Measurements from ENCODE around the gene GNGT1. TPM values are rescaled to one million over a fixed set of nuclear protein-coding genes. Genes with fewer than 3 reads are reported as not detected.
A peak's percentile ranks its signal among the peaks of the same experiment; 100 is the strongest.
"Not testable (repeated sequence)": the region's sequence is repeated elsewhere in the genome, so short reads cannot be mapped to it uniquely, and the experiment has no call there.

Gene GNGT1
- total RNA-seq, 1 experiment from 2014 or later: 0.63 TPM

- TF ChIP-seq ZNF263 (CRISPR knock-in tag; IDR thresholded peaks at IDR 0.05; ENCODE audit: low read depth): no peak
- no peak for TF ChIP-seq IRF1 (CRISPR knock-in tag; IDR thresholded peaks at IDR 0.05)
Observed at GRCh38 chr7:93914581-93915066, 8.3 kb downstream of the GNGT1 start (continued).

- H3K36me3 Mint-ChIP-seq; POLR2A ChIA-PET; DNase-seq (ENCODE audit: low spot score); H3K27ac Mint-ChIP-seq; H3K4me3 Mint-ChIP-seq; H3K4me1 Mint-ChIP-seq; H3K27me3 Mint-ChIP-seq (ENCODE audit: low read depth); H3K9me3 Mint-ChIP-seq; ATAC-seq: not testable (repeated sequence)
- CTCF ChIA-PET: interaction anchor here (0.6 kb wide), 1 partner anchor 9 kb away, joined by 3 read pairs; no protein-coding TSS in a partner anchor
Observed at GRCh38 chr7:93915206-93915842, 9.0 kb downstream of the GNGT1 start.

- H3K27ac Mint-ChIP-seq; H3K4me1 Mint-ChIP-seq; DNase-seq (ENCODE audit: low spot score); POLR2A ChIA-PET; H3K9me3 Mint-ChIP-seq; H3K36me3 Mint-ChIP-seq; ATAC-seq; CTCF ChIA-PET; H3K27me3 Mint-ChIP-seq (ENCODE audit: low read depth); H3K4me3 Mint-ChIP-seq: not testable (repeated sequence)
Observed at GRCh38 chr7:93915888-93916287, 9.5 kb downstream of the GNGT1 start.

GRCh38 chr7:93916315-93916714 lies 9.9 kb downstream of the GNGT1 start:
- H3K9me3 Mint-ChIP-seq; CTCF ChIA-PET; ATAC-seq; H3K4me3 Mint-ChIP-seq; H3K27ac Mint-ChIP-seq; H3K36me3 Mint-ChIP-seq; POLR2A ChIA-PET; H3K27me3 Mint-ChIP-seq (ENCODE audit: low read depth); DNase-seq (ENCODE audit: low spot score): not testable (repeated sequence)
- peaks cover 12% of the 10 kb centered on the region for H3K4me1 Mint-ChIP-seq

- POLR2A ChIA-PET: no interaction called here
- H3K27ac Mint-ChIP-seq: no peak overlapping the region
Observed at GRCh38 chr7:93920496-93921182, 14.3 kb downstream of the GNGT1 start.

GRCh38 chr7:93921186-93921585 lies 14.8 kb downstream of the GNGT1 start:
- H3K4me3 Mint-ChIP-seq: peak overlapping the region; percentile 67
- no peaks in the 10 kb centered on the region for H3K36me3 Mint-ChIP-seq
- H3K4me1 Mint-ChIP-seq: peaks cover 23% of the 10 kb centered on the region
- DNase-seq (ENCODE audit: low spot score) (no peak), ATAC-seq (no peak)
- CTCF ChIA-PET: interaction anchor here (0.9 to 1.5 kb wide), 6 partner anchors 18 to 368 kb away, joined by 3 to 15 read pairs (median 4); no protein-coding TSS in a partner anchor
- POLR2A ChIA-PET: no interaction called here
- H3K27ac Mint-ChIP-seq: no peak overlapping the region
- H3K27me3 Mint-ChIP-seq (ENCODE audit: low read depth): no peaks in the 10 kb centered on the region
- H3K9me3 Mint-ChIP-seq: 0 out of 2 replicates have a peak, but pooled peaks cover 4% of the 10 kb centered on the region
- no peak for TF ChIP-seq AR (CRISPR knock-in tag; IDR thresholded peaks at IDR 0.05)
- TF ChIP-seq ZNF425 (CRISPR knock-in tag; conservative IDR thresholded peaks at IDR 0.05): no peak
- no peak for TF ChIP-seq ZNF232 (CRISPR knock-in tag; IDR thresholded peaks at IDR 0.05)
- no peak for TF ChIP-seq NR2C2 (CRISPR knock-in tag; IDR thresholded peaks at IDR 0.05)
- no peak for TF ChIP-seq TEAD1 (CRISPR knock-in tag; IDR thresholded peaks at IDR 0.05)
- no peak for TF ChIP-seq ZNF532 (CRISPR knock-in tag; IDR thresholded peaks at IDR 0.05; ENCODE audit: borderline replicate concordance)

More at GRCh38 chr7:93920496-93921182, 14.3 kb downstream of the GNGT1 start:
- H3K4me3 Mint-ChIP-seq: peak overlapping the region; percentile 67
- 0 out of 2 replicates have a peak, but pooled peaks cover 4% of the 10 kb centered on the region for H3K9me3 Mint-ChIP-seq
- H3K4me1 Mint-ChIP-seq: peaks cover 23% of the 10 kb centered on the region
- H3K36me3 Mint-ChIP-seq: no peaks in the 10 kb centered on the region
- ATAC-seq (no peak), DNase-seq (ENCODE audit: low spot score) (no peak)
- no peak for TF ChIP-seq ESRRA (CRISPR knock-in tag; IDR thresholded peaks at IDR 0.05; ENCODE audit: borderline replicate concordance)
- H3K27me3 Mint-ChIP-seq (ENCODE audit: low read depth): no peaks in the 10 kb centered on the region
- CTCF ChIA-PET: interaction anchor here (0.9 to 1.5 kb wide), 3 partner anchors 61 to 368 kb away, joined by 4 to 15 read pairs (median 4); no protein-coding TSS in a partner anchor
